Fibroblast of lung (primary cell): Measurements from ENCODE around the gene GPR137.

Source experiments
- CTCF ChIP-seq, 2 donors: IDR thresholded peaks in 1 of 2; conservative IDR thresholded peaks in 1 of 2; 1 replicate in 1 of 2; 2 replicates in 1 of 2; pipeline ENCODE4 v1.5.1; 2011 to 2012; ENCODE audit warnings: low read length in 2 of 2, control low read depth in 1 of 2, inconsistent platforms in 1 of 2, low read depth in 1 of 2, mild to moderate bottlenecking in 1 of 2
- EZH2 ChIP-seq: IDR thresholded peaks from 2 replicates; pipeline ENCODE4 v1.5.1; 2012; ENCODE audit warnings: low read length, control low read depth, mild to moderate bottlenecking; ENCODE audit errors: missing control alignments

DNA sequence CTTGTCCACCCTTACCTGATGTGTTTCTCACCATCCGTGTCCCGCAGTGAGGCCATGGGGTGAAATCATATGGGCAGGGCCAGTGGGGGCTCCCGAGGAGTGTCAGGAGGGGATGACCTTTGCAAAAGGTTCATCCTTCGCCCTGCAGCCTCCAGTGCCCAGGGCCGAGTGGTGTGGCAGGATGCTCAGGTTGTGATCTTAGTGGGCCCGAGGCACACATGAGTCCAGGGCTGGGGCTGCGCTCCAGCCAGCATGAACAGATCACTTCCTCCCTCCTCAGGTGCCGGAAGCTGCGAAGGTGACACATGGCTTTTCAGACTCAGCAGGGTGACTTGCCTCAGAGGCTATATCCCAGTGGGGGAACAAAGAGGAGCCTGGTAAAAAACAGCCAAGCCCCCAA, 47.6 kb upstream of the GPR137 start:
- no peak for TF ChIP-seq EZH2
- no peak for TF ChIP-seq CTCF (conservative IDR thresholded peaks at IDR 0.05 in 1 of 2, IDR thresholded peaks at IDR 0.05 in 1 of 2; ENCODE audit: low read depth in 1 of 2, low read length in 2 of 2)
